ENCODE results near the gene ZNF765.

- TF ChIP-seq POLR2A (IDR thresholded peaks at IDR 0.05; ENCODE audit: low read depth, low read length), result peak; percentile 81
- TF ChIP-seq TAF1 (IDR thresholded peaks at IDR 0.05; ENCODE audit: low read depth, low read length), result no peak; the same call in 1 of the 2 replicates
- peak; percentile 82 for TF ChIP-seq POLR2AphosphoS5 (IDR thresholded peaks at IDR 0.05; ENCODE audit: low read depth, low read length)
- TF ChIP-seq POU2F2 (IDR thresholded peaks at IDR 0.05; ENCODE audit: low read depth, low read length), result no peak
- TF ChIP-seq SPI1 (IDR thresholded peaks at IDR 0.05; ENCODE audit: low read depth, low read length), result no peak
Observed at GRCh38 chr19:53365134-53365898, 29.6 kb upstream of the ZNF765 start, which contains the start of gene ZNF525.

Data from GM12891 (cell line).